Keratinocyte (primary cell): ENCODE results near the gene MOG. TPM values are rescaled to one million over a fixed set of nuclear protein-coding genes. Genes with fewer than 3 reads are reported as not detected.

ENCODE experiments used
- DNase-seq: peaks from one replicate; pipeline ENCODE4 v3.0.0-alpha.2; 2011; ENCODE audit warnings: low read depth, missing footprints, low spot score
- FAIRE-seq: peaks from 2 replicates; lab custom pipeline; 2011; peaks lifted over from hg19 to GRCh38; lab: Jason Lieb, UNC
- H2AFZ ChIP-seq: 2 replicates; pipeline ENCODE4 v1.6.0; 2012; ENCODE audit warnings: low read length, control low read depth, inconsistent platforms; ENCODE audit not compliant: control insufficient read depth
- H3K27ac ChIP-seq: 2 replicates; pipeline ENCODE4 v1.5.1; 2011; ENCODE audit warnings: low read length; ENCODE audit not compliant: control insufficient read depth, insufficient read depth
- H3K27me3 ChIP-seq: 3 replicates; pipeline ENCODE4 v1.6.0; 2011; ENCODE audit warnings: low read length; ENCODE audit not compliant: control insufficient read depth, insufficient read depth; ENCODE audit errors: extremely low read depth
- H3K36me3 ChIP-seq, 2 experiments: 2 replicates in 1 of 2; 3 replicates in 1 of 2; pipeline ENCODE4 v1.5.1; 2011; ENCODE audit warnings: low read length in 2 of 2, mild to moderate bottlenecking in 1 of 2; ENCODE audit not compliant: control insufficient read depth in 2 of 2, insufficient read depth in 2 of 2; ENCODE audit errors: extremely low read depth in 1 of 2
- H3K4me1 ChIP-seq: 3 replicates; pipeline ENCODE4 v1.5.1; 2011; ENCODE audit warnings: low read length; ENCODE audit not compliant: control insufficient read depth, insufficient read depth; ENCODE audit errors: extremely low read depth
- H3K4me2 ChIP-seq: 3 replicates; pipeline ENCODE4 v1.6.0; 2011; ENCODE audit warnings: low read depth, low read length; ENCODE audit not compliant: control insufficient read depth, insufficient read depth; ENCODE audit errors: extremely low read depth
- H3K4me3 ChIP-seq, 3 experiments: fragments of 200-600 bp in 1 of 3; sonication (generic) in 1 of 3; 2 replicates in 2 of 3; 3 replicates in 1 of 3; pipeline ENCODE4 v1.5.1; 2011 to 2016; ENCODE audit warnings: low read length in 3 of 3, mild to moderate bottlenecking in 3 of 3, control low read depth in 2 of 3, inconsistent platforms in 1 of 3, low read depth in 1 of 3, mixed read lengths in 1 of 3, mixed run types in 1 of 3, moderate library complexity in 1 of 3; ENCODE audit not compliant: control insufficient read depth in 2 of 3, insufficient read depth in 2 of 3; ENCODE audit errors: extremely low read depth in 1 of 3
- H3K79me2 ChIP-seq: 2 replicates; pipeline ENCODE4 v1.6.0; 2012; ENCODE audit warnings: low read length; ENCODE audit not compliant: control insufficient read depth, insufficient read depth
- H3K9ac ChIP-seq: 3 replicates; pipeline ENCODE4 v1.6.0; 2011; ENCODE audit warnings: low read length; ENCODE audit not compliant: control insufficient read depth, insufficient read depth; ENCODE audit errors: extremely low read depth
- H3K9me1 ChIP-seq: 3 replicates; pipeline ENCODE4 v1.6.0; 2011; ENCODE audit warnings: low read length; ENCODE audit not compliant: control insufficient read depth, insufficient read depth; ENCODE audit errors: extremely low read depth
- H3K9me3 ChIP-seq: 2 replicates; pipeline ENCODE4 v1.5.1; 2012; ENCODE audit warnings: low read depth, low read length; ENCODE audit not compliant: control insufficient read depth
- H4K20me1 ChIP-seq: 3 replicates; pipeline ENCODE4 v1.6.0; 2011; ENCODE audit warnings: low read length; ENCODE audit not compliant: control insufficient read depth, insufficient read depth; ENCODE audit errors: extremely low read depth
- EZH2 ChIP-seq: IDR thresholded peaks from one replicate; pipeline ENCODE4 v1.6.1; 2012; ENCODE audit warnings: inconsistent platforms, mild to moderate bottlenecking, low read length, moderate library complexity
- dilution Hi-C: fragments of 300-500 bp; cut with MboI; formaldehyde crosslinking; loops from one replicate; pipeline ENCODE4 v1.7.0; 2020; ENCODE audit warnings: low sequenced_read_pairs; ENCODE audit not compliant: extremely low pct_ligation_motif_present
- polyA plus RNA-seq, 5 experiments: library from polyadenylated mRNA; depleted of rRNA in 3 of 5; stranded (reverse) in 3 of 5; stranded (forward) in 1 of 5; unstranded in 1 of 5; fragments of >200 nt; gene quantifications; 1 replicate in 1 of 5; 2 replicates in 3 of 5; 3 replicates in 1 of 5; pipeline versions ENCODE4 v1.2.1 to v1.2.3, GENCODE V29; 2011 to 2012; ENCODE audit warnings: missing spikeins in 2 of 5, low read depth in 1 of 5, low replicate concordance in 1 of 5
- TF ChIP-seq, protein P1 (sequence below), 3 experiments: IDR thresholded peaks in 1 of 3; conservative IDR thresholded peaks in 1 of 3; optimal IDR thresholded peaks in 1 of 3; 2 replicates in 2 of 3; 3 replicates in 1 of 3; pipeline versions ENCODE3 to v1.5.1; 2011; ENCODE audit warnings: low read length in 3 of 3, mild to moderate bottlenecking in 3 of 3, moderate library complexity in 2 of 3, control low read depth in 1 of 3, inconsistent platforms in 1 of 3; ENCODE audit not compliant: insufficient read depth in 2 of 3; ENCODE audit errors: extremely low read depth in 1 of 3

The MOG gene
- polyA plus RNA-seq, 1 donor (not counting 4 experiments of a cell fraction or from before 2014, with no cell fraction given), result not detected

DNA sequence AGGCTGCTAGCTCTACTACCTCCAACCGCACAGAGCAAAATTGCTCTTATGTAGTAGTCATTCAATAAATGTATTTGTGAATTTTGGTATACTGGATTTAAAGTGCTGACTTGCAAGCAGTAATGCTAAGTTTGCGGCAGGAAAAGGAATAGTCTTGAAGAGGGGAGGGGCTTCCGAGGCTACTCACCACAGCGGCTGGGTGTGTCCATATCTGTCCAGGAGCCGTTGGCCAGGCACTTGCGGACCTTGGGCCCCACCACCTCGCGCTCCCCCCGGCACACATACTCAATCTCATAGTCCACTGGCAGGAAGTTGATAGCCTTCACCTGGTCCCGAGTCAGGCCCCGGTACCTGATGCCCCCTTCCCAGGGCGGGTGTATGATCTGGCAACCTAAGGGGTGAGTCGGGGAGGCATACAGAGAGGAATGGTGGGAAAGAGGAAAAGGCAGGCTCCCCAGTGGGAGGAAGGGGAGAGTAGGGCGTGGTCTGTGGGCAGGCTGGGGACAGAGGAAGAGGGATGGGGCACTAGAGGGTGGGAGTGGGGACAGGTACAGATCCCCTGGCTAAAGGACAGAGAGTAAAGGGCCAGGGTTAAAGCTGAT, 25.6 kb upstream of the MOG start:
- H3K4me2 ChIP-seq, result no peak overlapping the region

GRCh38 chr6:29631860-29632731, 24.8 kb upstream of the MOG start:
- DNase-seq, result no peak

More for the DNA sequence above, 25.6 kb upstream of the MOG start:
- dilution Hi-C loops, result no loop called here
- DNase-seq (no peak), FAIRE-seq (no peak)
- Histone ChIP-seq H3K79me2 (peaks cover 4% of the 10 kb centered on the region), H3K9ac (no peak overlapping the region), H3K9me3 (no peaks in the 10 kb centered on the region), H3K4me1 (peaks cover 20% of the 10 kb centered on the region), H3K9me1 (no peaks in the 10 kb centered on the region), H3K27me3 (no peaks in the 10 kb centered on the region), H3K27ac (no peak overlapping the region), H3K36me3 (peaks cover 0 to 2% of the 10 kb centered on the region in 2 experiments), H3K4me3 (no peak overlapping the region), H2AFZ (no peak overlapping the region), H4K20me1 (no peaks in the 10 kb centered on the region)
- no peak for TF ChIP-seq EZH2

More at GRCh38 chr6:29631860-29632731, 24.8 kb upstream of the MOG start:
- Histone ChIP-seq H2AFZ (peak overlapping the region; percentile 37), H3K4me1 (peaks cover 20% of the 10 kb centered on the region), H3K9me3 (no peaks in the 10 kb centered on the region), H3K9me1 (no peaks in the 10 kb centered on the region), H3K4me2 (peak overlapping the region; percentile 85), H3K79me2 (peaks cover 4% of the 10 kb centered on the region), H3K9ac (peak overlapping the region; percentile 56), H3K36me3 (peaks cover 0 to 2% of the 10 kb centered on the region in 2 experiments), H3K27me3 (no peaks in the 10 kb centered on the region), H4K20me1 (no peaks in the 10 kb centered on the region), H3K4me3 (peak overlapping the region; percentile 57 to 83 (median 69)), H3K27ac (no peak overlapping the region)
- TF ChIP-seq EZH2, result no peak
- TF ChIP-seq, protein P1, sequence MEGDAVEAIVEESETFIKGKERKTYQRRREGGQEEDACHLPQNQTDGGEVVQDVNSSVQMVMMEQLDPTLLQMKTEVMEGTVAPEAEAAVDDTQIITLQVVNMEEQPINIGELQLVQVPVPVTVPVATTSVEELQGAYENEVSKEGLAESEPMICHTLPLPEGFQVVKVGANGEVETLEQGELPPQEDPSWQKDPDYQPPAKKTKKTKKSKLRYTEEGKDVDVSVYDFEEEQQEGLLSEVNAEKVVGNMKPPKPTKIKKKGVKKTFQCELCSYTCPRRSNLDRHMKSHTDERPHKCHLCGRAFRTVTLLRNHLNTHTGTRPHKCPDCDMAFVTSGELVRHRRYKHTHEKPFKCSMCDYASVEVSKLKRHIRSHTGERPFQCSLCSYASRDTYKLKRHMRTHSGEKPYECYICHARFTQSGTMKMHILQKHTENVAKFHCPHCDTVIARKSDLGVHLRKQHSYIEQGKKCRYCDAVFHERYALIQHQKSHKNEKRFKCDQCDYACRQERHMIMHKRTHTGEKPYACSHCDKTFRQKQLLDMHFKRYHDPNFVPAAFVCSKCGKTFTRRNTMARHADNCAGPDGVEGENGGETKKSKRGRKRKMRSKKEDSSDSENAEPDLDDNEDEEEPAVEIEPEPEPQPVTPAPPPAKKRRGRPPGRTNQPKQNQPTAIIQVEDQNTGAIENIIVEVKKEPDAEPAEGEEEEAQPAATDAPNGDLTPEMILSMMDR (optimal IDR thresholded peaks at IDR 0.05 in 1 of 3, IDR thresholded peaks at IDR 0.05 in 1 of 3, conservative IDR thresholded peaks at IDR 0.05 in 1 of 3; ENCODE audit: extremely low read depth in 1 of 3, insufficient read depth in 2 of 3, low read length in 3 of 3), result no peak
- dilution Hi-C loops, result no loop called here
- no peak for FAIRE-seq
